Caco-2 (cell line): ENCODE results near the gene ENDOG. TPM values are rescaled to one million over a fixed set of nuclear protein-coding genes. Genes with fewer than 3 reads are reported as not detected.
"Not testable (repeated sequence)": the region's sequence is repeated elsewhere in the genome, so short reads cannot be mapped to it uniquely, and the experiment has no call there.

Source experiments
- BruUV-seq: library from RNA; stranded (reverse); fragments of 400-500 nt; replicated peaks from 2 replicates; lab custom pipeline; 2021; lab: Mats Ljungman, UMichigan
- CTCF ChIA-PET: fragments of 300-600 bp; sonication (Branson Sonifier 250); formaldehyde crosslinking; loops from one replicate; lab custom pipeline; 2022; ENCODE audit warnings: antibody characterized with exemption; lab: Charles Lee
- POLR2A ChIA-PET: fragments of 300-600 bp; sonication (Branson Sonifier 250); formaldehyde crosslinking; loops from one replicate; lab custom pipeline; 2022; ENCODE audit warnings: antibody characterized with exemption; lab: Charles Lee
- DNase-seq, 2 experiments: peaks; one replicate each; pipeline versions ENCODE4 v3.0.0 to v3.0.0-alpha.2; 2020 to 2022
- H3K27me3 ChIP-seq: replicated peaks from 2 replicates; pipeline ENCODE4 v1.6.0; 2011; ENCODE audit warnings: low read length; ENCODE audit not compliant: control insufficient read depth, insufficient read depth
- H3K36me3 ChIP-seq: 2 replicates; pipeline ENCODE4 v1.5.1; 2011; ENCODE audit warnings: low read length; ENCODE audit not compliant: control insufficient read depth, insufficient read depth
- H3K4me1 ChIP-seq: fragments of 250-450 bp; sonication (Bioruptor Pico); 2 replicates; pipeline ENCODE4 v1.5.1; 2020; ENCODE audit warnings: mild to moderate bottlenecking
- H3K4me3 ChIP-seq: 2 replicates; pipeline ENCODE4 v1.5.1; 2011; ENCODE audit warnings: low read depth, mild to moderate bottlenecking, control low read depth, low read length
- H3K9me3 ChIP-seq: fragments of 250-450 bp; sonication (Bioruptor Pico); 2 replicates; pipeline ENCODE4 v1.5.1; 2020; ENCODE audit warnings: mild to moderate bottlenecking, moderate library complexity
- H3K27ac Mint-ChIP-seq: one replicate; pipeline ENCODE4 v1.8.0; 2022; ENCODE audit warnings: mixed read lengths; ENCODE audit not compliant: unreplicated experiment
- H3K27me3 Mint-ChIP-seq: one replicate; pipeline ENCODE4 v1.8.0; 2022; ENCODE audit warnings: mixed read lengths; ENCODE audit not compliant: insufficient read depth, unreplicated experiment
- H3K36me3 Mint-ChIP-seq: one replicate; pipeline ENCODE4 v1.8.0; 2022; ENCODE audit warnings: mild to moderate bottlenecking, mixed read lengths; ENCODE audit not compliant: insufficient read depth, unreplicated experiment
- H3K4me1 Mint-ChIP-seq: one replicate; pipeline ENCODE4 v1.8.0; 2022; ENCODE audit warnings: low read depth, mixed read lengths; ENCODE audit not compliant: unreplicated experiment
- H3K4me3 Mint-ChIP-seq: one replicate; pipeline ENCODE4 v1.8.0; 2022; ENCODE audit warnings: mild to moderate bottlenecking, moderate library complexity, mixed read lengths; ENCODE audit not compliant: unreplicated experiment
- H3K9me3 Mint-ChIP-seq: one replicate; pipeline ENCODE4 v1.8.0; 2022; ENCODE audit warnings: mixed read lengths; ENCODE audit not compliant: unreplicated experiment
- intact Hi-C: fragments of 100-400 bp; cut with micrococcal nuclease; formaldehyde crosslinking; loops from one replicate; pipeline ENCODE4 v1.10.0; 2022; ENCODE audit not compliant: unreplicated experiment
- total RNA-seq: library from RNA; stranded (reverse); gene quantifications from 2 replicates; pipeline ENCODE4 v1.2.3, GENCODE V29; 2022
- TF ChIP-seq, protein P1 (sequence below), 2 experiments: fragments of 200-600 bp in 1 of 2; IDR thresholded peaks; 1 replicate in 1 of 2; 2 replicates in 1 of 2; pipeline versions ENCODE4 v1.5.1 to v1.8.0; 2011 to 2022; ENCODE audit warnings: antibody characterized with exemption in 1 of 2, control low read depth in 1 of 2, inconsistent platforms in 1 of 2, low read depth in 1 of 2, low read length in 1 of 2, mild to moderate bottlenecking in 1 of 2, moderate library complexity in 1 of 2; ENCODE audit not compliant: insufficient read depth in 1 of 2, severe bottlenecking in 1 of 2, unreplicated experiment in 1 of 2

Gene ENDOG
- total RNA-seq, 1 experiment from 2014 or later, result 30.0 TPM

DNA sequence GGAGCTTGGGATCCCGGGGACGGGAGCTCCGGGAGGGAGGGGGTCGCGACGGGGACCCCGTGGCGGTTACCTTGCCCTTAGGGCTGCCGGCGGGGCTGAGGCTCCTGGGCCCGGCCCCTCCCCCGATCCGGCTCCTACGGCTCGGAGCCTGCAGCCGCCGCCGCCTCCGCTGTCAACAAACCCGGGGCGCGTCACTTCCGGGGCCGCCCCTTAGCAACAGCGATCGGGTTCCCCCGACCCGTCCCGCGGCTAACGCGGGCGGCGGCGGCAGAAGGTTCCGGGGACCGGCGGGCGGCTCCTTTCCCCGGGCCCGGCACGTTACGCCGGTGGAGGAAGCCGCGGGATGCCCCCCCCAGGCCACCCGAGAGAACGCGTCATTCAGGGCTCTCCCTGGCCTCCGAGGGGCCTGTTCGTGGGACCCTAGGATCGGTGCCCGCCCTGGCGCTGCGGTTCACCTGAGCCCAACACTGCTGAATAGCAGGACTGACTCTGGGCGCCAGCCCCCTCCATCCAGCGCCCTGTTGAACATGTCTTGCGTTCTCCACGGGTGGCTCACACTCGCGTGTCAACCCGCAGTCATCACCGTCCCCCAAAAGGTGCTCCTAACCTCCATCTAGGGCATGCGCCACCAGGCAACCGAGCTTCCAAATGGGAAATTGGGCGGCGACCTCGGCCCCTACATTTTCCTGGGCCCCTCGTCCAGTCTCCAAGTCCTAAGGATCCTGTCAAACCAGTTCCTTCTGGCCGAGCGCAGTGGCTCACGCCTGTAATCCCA is 46.4 kb upstream of the ENDOG start, which contains the start of gene ZER1:
TSS of gene ZER1 (minus strand) at position 183 of the 775 bp plus-strand sequence. CDS start 16,362 bp downstream, outside the sequence.
- intact Hi-C loops, result loop anchor here (1.0 to 2.0 kb wide), 3 partner anchors 14 to 47 kb away; partner anchors contain the start of genes ENDOG and ZDHHC12
- Histone ChIP-seq H3K9me3 (peaks cover 8% of the 10 kb centered on the region; the same call in 1 of the 2 replicates), H3K27me3 (no peaks in the 10 kb centered on the region), H3K4me1 (peaks cover 5% of the 10 kb centered on the region; the same call in 1 of the 2 replicates), H3K4me3 (peak within 1 kb of the TSS; percentile 84), H3K36me3 (no peaks in the 10 kb centered on the region; the same call in 1 of the 2 replicates)
- CTCF ChIA-PET, result interaction anchor here (0.5 to 1.2 kb wide), 3 partner anchors 39 to 53 kb away, joined by 4 to 5 read pairs (median 4); partner anchors contain the start of gene ENDOG
- POLR2A ChIA-PET, result no interaction called here
- peak; percentile 92 to 96 for DNase-seq
- H3K4me3 Mint-ChIP-seq, result peak within 1 kb of the TSS; percentile 97
- peak within 1 kb of the TSS; percentile 90 for H3K27ac Mint-ChIP-seq
- no peaks in the 10 kb centered on the region for H3K27me3 Mint-ChIP-seq
- H3K4me1 Mint-ChIP-seq, result peaks cover 10% of the 10 kb centered on the region
- H3K36me3 Mint-ChIP-seq, result peaks cover 18% of the 10 kb centered on the region
- H3K9me3 Mint-ChIP-seq, result peaks cover 12% of the 10 kb centered on the region
- TSS peak; percentile 81 for BruUV-seq
- TF ChIP-seq, protein P1, sequence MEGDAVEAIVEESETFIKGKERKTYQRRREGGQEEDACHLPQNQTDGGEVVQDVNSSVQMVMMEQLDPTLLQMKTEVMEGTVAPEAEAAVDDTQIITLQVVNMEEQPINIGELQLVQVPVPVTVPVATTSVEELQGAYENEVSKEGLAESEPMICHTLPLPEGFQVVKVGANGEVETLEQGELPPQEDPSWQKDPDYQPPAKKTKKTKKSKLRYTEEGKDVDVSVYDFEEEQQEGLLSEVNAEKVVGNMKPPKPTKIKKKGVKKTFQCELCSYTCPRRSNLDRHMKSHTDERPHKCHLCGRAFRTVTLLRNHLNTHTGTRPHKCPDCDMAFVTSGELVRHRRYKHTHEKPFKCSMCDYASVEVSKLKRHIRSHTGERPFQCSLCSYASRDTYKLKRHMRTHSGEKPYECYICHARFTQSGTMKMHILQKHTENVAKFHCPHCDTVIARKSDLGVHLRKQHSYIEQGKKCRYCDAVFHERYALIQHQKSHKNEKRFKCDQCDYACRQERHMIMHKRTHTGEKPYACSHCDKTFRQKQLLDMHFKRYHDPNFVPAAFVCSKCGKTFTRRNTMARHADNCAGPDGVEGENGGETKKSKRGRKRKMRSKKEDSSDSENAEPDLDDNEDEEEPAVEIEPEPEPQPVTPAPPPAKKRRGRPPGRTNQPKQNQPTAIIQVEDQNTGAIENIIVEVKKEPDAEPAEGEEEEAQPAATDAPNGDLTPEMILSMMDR (IDR thresholded peaks at IDR 0.05; ENCODE audit: insufficient read depth in 1 of 2, low read depth in 1 of 2, low read length in 1 of 2, severe bottlenecking in 1 of 2, unreplicated experiment in 1 of 2), result no peak

GRCh38 chr9:128773049-128773448 is 45.3 kb upstream of the ENDOG start:
- H3K4me3 Mint-ChIP-seq, result peak overlapping the region; percentile 97
- peaks cover 12% of the 10 kb centered on the region for H3K9me3 Mint-ChIP-seq
- Histone ChIP-seq H3K9me3 (peaks cover 12% of the 10 kb centered on the region; the same call in 1 of the 2 replicates), H3K36me3 (no peaks in the 10 kb centered on the region; the same call in 1 of the 2 replicates), H3K4me1 (peaks cover 5% of the 10 kb centered on the region; the same call in 1 of the 2 replicates), H3K4me3 (no peak overlapping the region), H3K27me3 (no peaks in the 10 kb centered on the region)
- peaks cover 18% of the 10 kb centered on the region for H3K36me3 Mint-ChIP-seq
- DNase-seq, result no peak
- POLR2A ChIA-PET, result no interaction called here
- no peaks in the 10 kb centered on the region for H3K27me3 Mint-ChIP-seq
- no TSS peak for BruUV-seq
- H3K27ac Mint-ChIP-seq, result peak overlapping the region; percentile 90
- CTCF ChIA-PET, result interaction anchor here (0.6 to 1.2 kb wide), 4 partner anchors 45 to 106 kb away, joined by 3 to 4 read pairs (median 4); partner anchors contain the start of genes ENDOG and SPOUT1
- peaks cover 10% of the 10 kb centered on the region for H3K4me1 Mint-ChIP-seq
- intact Hi-C loops, result no loop called here
- TF ChIP-seq, protein P1 (IDR thresholded peaks at IDR 0.05; ENCODE audit: insufficient read depth in 1 of 2, low read depth in 1 of 2, low read length in 1 of 2, severe bottlenecking in 1 of 2, unreplicated experiment in 1 of 2), result no peak

GRCh38 chr9:128774804-128775203 is 43.5 kb upstream of the ENDOG start:
- Histone ChIP-seq H3K27me3 (no peaks in the 10 kb centered on the region), H3K9me3 (peaks cover 12% of the 10 kb centered on the region), H3K4me1 (peaks cover 5% of the 10 kb centered on the region; the same call in 1 of the 2 replicates), H3K36me3 (no peaks in the 10 kb centered on the region; the same call in 1 of the 2 replicates), H3K4me3 (no peak overlapping the region)
- POLR2A ChIA-PET, result no interaction called here
- no peak for DNase-seq
- BruUV-seq, result no TSS peak
- Mint-ChIP-seq H3K27me3 (no peaks in the 10 kb centered on the region), H3K4me3 (no peak overlapping the region), H3K36me3 (peaks cover 22% of the 10 kb centered on the region), H3K27ac (no peak overlapping the region), H3K4me1 (peaks cover 10% of the 10 kb centered on the region), H3K9me3 (peaks cover 12% of the 10 kb centered on the region)
- TF ChIP-seq, protein P1 (IDR thresholded peaks at IDR 0.05; ENCODE audit: insufficient read depth in 1 of 2, low read depth in 1 of 2, low read length in 1 of 2, severe bottlenecking in 1 of 2, unreplicated experiment in 1 of 2), result no peak
- CTCF ChIA-PET, result no interaction called here
- intact Hi-C loops, result no loop called here

DNA sequence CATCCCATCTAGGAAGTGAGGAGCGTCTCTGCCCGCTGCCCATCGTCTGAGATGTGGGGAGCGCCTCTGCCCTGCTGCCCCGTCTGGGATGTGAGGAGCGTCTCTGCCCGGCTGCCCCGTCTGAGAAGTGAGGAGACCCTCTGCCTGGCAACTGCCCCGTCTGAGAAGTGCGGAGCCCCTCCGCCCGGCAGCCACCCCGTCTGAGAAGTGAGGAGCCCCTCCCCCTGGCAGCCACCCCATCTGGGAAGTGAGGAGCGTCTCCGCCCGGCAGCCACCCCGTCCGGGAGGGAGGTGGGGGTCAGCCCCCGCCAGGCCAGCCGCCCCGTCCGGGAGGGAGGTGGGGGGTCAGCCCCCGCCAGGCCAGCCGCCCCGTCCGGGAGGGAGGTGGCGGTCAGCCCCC is 38.2 kb upstream of the ENDOG start:
- H3K4me3 ChIP-seq, H3K4me1 Mint-ChIP-seq, intact Hi-C loops, H3K36me3 Mint-ChIP-seq, DNase-seq, BruUV-seq, H3K27me3 Mint-ChIP-seq, CTCF ChIA-PET, H3K4me1 ChIP-seq, H3K4me3 Mint-ChIP-seq, POLR2A ChIA-PET, H3K27me3 ChIP-seq, H3K27ac Mint-ChIP-seq, H3K36me3 ChIP-seq: not testable (repeated sequence)
- H3K9me3 Mint-ChIP-seq, result peaks cover 13% of the 10 kb centered on the region
- peaks cover 17% of the 10 kb centered on the region for H3K9me3 ChIP-seq
